WI38 (cell line): Measurements from ENCODE around the gene CXCL16.
"Not testable (repeated sequence)": the region's sequence is repeated elsewhere in the genome, so short reads cannot be mapped to it uniquely, and the experiment has no call there.

ENCODE experiments used
- H3K4me3 ChIP-seq: 2 replicates; pipeline ENCODE4 v1.5.1; 2011; ENCODE audit warnings: low read depth, mild to moderate bottlenecking, control low read depth, low read length
- CTCF ChIP-seq: IDR thresholded peaks from 2 replicates; pipeline ENCODE4 v1.5.1; 2012; ENCODE audit warnings: low read depth, mild to moderate bottlenecking, control low read depth, low read length

CXCL16 gene

GRCh38 chr17:4690745-4691144, 49.0 kb downstream of the CXCL16 start:
- no peak for TF ChIP-seq CTCF

GRCh38 chr17:4689872-4690271, 49.9 kb downstream of the CXCL16 start:
- not testable (repeated sequence) for H3K4me3 ChIP-seq

More at GRCh38 chr17:4690745-4691144, 49.0 kb downstream of the CXCL16 start:
- H3K4me3 ChIP-seq: no peak overlapping the region

GRCh38 chr17:4683739-4684138, 56.0 kb downstream of the CXCL16 start:
- H3K4me3 ChIP-seq: not testable (repeated sequence)
